SK-N-SH (cell line): Measurements from ENCODE around the gene CCDC70.

Experiments
- CTCF ChIP-seq: fragments of 200-600 bp; sonication (generic); IDR thresholded peaks from 2 replicates; pipeline ENCODE4 v1.6.1; 2017; ENCODE audit warnings: antibody characterized with exemption, mild to moderate bottlenecking, moderate library complexity
- MEF2A ChIP-seq: IDR thresholded peaks from 2 replicates; pipeline ENCODE4 v1.4.0; 2012; ENCODE audit warnings: low read depth, borderline replicate concordance
- MXI1 ChIP-seq: IDR thresholded peaks from 2 replicates; pipeline ENCODE4 v1.6.1; 2012; ENCODE audit warnings: mild to moderate bottlenecking, low read depth, low read length, improper control_type of control experiment
- PBX3 ChIP-seq: IDR thresholded peaks from 2 replicates; pipeline ENCODE4; 2012

- TF ChIP-seq MXI1 (peak; percentile 59), PBX3 (no peak), MEF2A (no peak), CTCF (peak; percentile 84)
These were observed 16.8 kb upstream of the CCDC70 start, which contains the start of gene TMEM272 for GRCh38 chr13:51844862-51845573.
